ENCODE measurements around the gene ME2.

The ME2 gene

DNA sequence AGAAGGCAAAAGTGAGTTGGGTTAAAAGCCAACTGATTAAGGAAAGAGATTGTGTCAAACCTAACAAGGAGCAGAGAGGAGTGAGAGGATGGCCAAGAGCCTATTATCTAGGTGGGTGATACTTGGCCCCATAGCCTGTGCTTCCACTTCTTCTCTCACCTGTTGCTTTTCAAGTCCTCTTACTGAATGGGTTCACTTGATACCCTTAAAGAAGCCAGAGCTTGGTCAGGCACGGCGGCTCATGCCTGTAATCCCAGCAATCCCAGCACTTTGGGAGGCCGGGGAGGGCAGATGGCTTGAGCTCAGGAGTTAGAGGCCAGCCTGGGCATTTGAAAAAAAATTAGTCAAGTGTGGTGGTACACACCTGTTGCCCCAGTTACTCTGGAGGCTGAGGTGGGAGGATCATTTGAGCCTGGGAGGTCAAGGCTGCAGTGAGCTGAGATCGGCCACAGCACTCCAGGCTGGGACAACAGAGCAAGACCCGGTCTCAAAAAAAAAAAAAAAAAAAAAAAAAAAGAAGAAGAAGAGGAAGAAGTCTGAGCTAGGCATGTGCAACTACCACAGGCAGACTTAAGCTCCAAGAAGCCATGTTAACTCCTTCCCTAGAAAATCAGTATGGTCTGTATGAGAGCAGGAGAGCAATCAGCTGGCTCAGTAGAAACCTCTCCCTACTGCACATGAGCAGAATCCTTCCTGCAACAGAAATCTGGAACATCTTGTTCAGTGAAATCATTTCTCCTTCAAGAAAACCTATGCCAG, 28.4 kb upstream of the ME2 start:
- TF ChIP-seq GATA3 (IDR thresholded peaks at IDR 0.05; ENCODE audit: low read depth, low read length) (no peak), GATA2 (IDR thresholded peaks at IDR 0.05; ENCODE audit: low read depth, low read length) (no peak)

DNA sequence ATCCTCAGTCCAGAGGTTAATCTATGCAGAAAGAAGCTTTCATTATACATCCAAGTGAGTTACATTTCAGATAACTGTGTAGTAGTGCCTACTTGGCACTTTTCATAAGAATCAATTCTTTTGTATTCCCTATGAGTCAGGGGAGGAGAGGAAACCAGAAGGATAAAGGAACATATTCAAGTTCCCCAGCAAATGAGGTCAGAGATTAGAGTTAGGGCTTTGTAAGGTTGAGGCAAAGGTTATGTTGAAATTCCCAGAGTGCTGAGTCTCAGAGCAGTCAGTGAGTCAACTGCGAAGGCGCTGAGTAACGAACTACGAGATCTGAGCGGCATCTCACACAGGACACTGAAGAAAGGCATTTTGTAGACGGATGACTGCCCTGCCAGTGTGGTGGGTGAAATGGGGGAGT, 25.1 kb upstream of the ME2 start:
- no peak for TF ChIP-seq GATA3 (IDR thresholded peaks at IDR 0.05; ENCODE audit: low read depth, low read length)

DNA sequence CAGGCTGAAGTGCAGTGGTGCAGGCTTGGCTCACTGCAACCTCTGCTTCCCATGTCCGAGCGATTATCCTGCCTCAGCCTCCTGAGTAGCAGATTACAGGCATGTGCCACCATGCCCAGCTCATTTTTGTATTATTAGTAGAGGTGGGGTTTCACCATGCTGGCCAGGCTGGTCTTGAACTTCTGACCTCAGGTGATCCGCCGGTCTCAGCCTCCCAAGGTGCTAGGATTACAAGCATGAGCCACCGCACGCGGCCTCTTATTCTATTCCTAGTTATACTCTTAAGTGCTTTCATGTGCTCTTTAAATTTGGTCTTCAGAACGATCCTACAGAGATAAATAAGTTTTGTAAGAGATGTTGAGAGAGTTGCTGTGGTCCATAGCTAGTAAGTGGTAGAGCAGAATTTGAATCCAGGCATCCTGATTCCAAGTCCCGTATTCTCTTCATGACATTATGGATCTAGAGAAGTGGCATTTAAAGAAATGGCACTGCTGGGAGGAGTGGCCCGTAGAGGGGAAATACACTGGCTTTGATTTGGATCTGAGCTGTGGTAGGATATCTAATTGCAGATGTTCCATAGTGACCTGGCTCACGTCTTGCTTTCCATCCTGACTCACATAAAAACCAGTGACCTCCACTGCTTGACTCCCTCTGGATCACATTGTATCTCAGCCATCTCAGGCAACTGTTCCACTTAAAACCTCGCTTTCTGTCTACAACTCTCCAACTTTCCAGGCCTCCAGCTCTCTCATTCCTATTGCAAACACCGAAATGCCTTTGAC, 22.8 kb upstream of the ME2 start:
- TF ChIP-seq GATA3 (IDR thresholded peaks at IDR 0.05; ENCODE audit: low read depth, low read length) = no peak
- no peak for TF ChIP-seq GATA2 (IDR thresholded peaks at IDR 0.05; ENCODE audit: low read depth, low read length)

DNA sequence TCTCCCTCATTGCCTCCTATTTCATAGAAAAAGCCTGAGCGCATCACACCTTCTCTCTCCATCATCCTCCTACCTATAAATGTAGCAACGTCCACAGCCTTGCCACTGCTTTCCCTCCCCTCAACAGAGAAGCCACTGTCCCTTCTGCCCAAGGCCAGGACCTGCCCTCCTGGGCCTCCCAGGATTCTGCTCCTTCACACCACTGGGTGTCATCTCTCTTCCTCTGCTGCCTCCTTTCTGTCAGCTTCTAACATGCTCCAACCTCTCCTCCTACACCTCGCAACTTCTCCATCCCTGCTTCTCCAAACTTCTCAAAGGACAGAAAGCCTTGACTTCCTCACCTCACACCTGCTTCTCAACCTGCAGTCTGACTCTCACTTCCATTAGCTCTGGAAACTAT, 21.2 kb upstream of the ME2 start:
- TF ChIP-seq GATA2 (IDR thresholded peaks at IDR 0.05; ENCODE audit: low read depth, low read length) (no peak), GATA3 (IDR thresholded peaks at IDR 0.05; ENCODE audit: low read depth, low read length) (no peak)

DNA sequence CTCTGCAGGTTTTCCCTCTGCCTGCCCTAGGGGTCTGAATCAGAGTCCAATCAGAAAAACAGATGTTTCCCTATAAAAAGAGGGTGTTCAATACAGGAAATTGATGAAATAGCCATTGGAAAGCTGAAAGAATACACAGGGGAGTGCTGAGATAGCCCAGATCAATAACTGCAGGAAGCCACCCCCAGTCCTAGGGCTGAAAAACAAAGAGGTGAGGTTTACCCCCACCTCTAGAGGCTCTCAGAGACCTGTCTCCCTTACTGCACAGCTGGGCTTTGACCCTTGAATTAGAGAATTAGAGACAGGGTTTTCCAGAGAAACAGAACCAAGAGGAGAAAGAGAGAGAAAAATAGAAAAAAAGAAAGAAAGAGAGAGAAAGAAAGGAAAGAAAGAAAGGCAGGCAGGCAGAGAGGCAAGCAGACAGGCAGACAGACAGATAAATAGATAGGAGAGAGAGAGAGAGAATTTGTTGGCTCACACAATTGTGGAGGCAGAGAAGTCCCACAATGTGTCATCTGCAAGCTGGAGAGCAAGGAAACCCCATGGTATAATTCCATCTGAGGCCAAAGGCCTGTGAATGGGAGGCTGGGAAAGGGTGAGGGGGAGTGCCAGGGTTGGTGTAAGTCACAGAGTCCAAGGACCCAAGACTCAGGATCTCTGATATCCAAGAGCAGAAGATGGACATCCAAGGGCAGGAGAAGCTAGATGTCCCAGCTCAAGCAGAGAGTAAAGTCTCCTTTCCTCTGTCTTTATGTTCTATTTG, 18.9 kb upstream of the ME2 start:
- TF ChIP-seq GATA2 (IDR thresholded peaks at IDR 0.05; ENCODE audit: low read depth, low read length) (no peak), GATA3 (IDR thresholded peaks at IDR 0.05; ENCODE audit: low read depth, low read length) (no peak)

DNA sequence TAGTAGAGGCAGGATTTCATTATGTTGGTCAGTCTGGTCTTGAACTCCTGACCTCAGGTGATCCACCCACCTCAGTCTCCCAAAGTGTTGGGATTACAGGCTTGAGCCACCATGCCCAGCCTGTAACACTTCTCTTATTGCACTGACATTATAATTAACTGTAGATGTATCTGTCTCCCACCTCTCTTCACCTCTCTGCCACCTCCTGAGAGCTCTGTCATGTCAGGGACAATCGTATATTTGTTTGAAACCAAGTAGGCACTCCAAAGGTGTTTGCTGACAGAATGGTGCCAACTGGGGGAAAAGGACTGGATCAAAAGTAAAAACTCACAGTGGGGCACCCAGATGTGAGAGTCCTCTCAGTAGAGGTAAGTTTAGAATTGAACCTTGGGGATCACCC, 17.3 kb upstream of the ME2 start:
- TF ChIP-seq GATA3 (IDR thresholded peaks at IDR 0.05; ENCODE audit: low read depth, low read length) (no peak), GATA2 (IDR thresholded peaks at IDR 0.05; ENCODE audit: low read depth, low read length) (no peak)

DNA sequence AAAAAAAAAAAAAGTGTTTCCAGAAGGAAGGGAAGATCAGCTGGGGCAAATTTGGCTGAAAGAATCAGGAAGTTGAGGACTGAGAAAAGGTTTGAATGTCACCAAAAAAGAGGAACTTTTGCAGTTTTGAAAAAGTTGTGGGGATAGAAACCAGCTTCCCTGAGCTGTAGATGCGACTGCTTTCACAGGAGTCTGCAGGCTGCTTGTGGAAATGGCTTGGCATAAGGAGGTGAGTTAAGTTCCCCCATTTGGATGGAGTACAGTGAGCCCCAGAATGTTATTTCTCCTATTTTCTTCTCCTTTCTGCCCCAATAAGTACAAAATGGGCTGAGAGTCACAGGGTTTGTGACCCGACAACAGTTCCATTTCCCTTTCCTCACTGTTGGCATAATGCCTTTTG, 16.5 kb upstream of the ME2 start:
- TF ChIP-seq GATA3 (IDR thresholded peaks at IDR 0.05; ENCODE audit: low read depth, low read length) (no peak), GATA2 (IDR thresholded peaks at IDR 0.05; ENCODE audit: low read depth, low read length) (no peak)

DNA sequence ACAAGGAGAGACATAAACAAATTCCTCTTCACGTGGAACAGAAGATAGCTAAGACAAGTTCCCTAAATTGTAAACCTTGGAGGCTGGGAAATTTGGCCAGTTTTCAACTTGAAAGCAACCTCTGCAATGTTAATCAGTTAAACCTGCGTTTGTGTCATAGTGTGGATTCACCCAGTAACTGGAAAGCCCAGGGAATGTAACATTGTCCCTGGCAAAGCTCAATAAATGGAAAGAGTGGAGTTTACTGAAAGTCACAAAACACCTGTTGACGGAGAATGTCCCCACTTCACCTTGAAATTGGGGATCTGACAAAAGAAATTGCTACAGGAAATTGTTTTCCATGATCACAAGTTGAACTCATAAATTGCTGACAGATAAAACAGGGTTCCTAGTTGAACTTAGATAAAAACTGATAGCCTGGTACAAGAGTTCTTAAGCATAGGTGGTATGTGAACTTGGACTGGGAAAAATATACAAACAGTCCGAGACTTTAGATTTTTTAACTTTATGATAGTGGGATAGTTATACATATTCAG, 15.0 kb upstream of the ME2 start:
- no peak for TF ChIP-seq GATA3 (IDR thresholded peaks at IDR 0.05; ENCODE audit: low read depth, low read length)
- no peak for TF ChIP-seq GATA2 (IDR thresholded peaks at IDR 0.05; ENCODE audit: low read depth, low read length)

DNA sequence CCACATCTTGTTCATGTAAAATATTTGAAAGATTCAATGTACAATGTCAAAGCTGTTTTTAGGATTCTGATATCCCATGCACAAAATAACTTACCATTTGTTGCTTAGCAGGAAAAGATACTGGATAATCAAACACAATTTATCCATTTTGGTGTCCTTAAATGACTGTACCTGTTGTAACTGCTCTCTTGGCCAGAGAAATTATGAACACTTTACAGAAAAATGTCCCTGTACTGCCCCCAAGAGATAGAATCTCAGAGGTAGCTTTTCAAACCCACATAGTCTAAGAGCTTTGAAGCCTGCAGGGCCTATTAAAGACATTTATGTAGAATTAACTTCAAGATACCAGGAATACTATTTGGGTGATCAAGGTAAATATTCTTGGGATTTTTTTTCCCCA, 12.2 kb upstream of the ME2 start:
- TF ChIP-seq GATA3 (IDR thresholded peaks at IDR 0.05; ENCODE audit: low read depth, low read length) (no peak), GATA2 (IDR thresholded peaks at IDR 0.05; ENCODE audit: low read depth, low read length) (no peak)

DNA sequence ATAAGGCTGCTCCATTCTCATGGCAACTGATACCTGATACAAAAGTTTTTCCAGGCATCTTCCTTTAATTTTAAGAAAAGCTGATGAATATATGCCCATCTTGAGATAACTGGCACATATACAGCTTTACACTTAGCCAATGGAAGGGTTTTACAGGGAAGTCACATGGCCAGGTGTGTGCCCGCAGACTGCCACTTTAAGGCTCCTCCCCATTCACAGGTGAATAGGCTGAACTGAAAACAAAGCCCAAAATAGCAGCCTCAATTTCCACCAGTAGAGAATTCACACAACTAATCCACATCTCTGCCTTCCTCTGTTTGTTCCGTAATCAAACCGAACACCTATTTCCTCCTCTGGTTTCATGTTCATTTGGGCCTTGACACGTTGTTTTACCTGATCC, 9.8 kb upstream of the ME2 start:
- TF ChIP-seq GATA3 (IDR thresholded peaks at IDR 0.05; ENCODE audit: low read depth, low read length) (no peak), GATA2 (IDR thresholded peaks at IDR 0.05; ENCODE audit: low read depth, low read length) (no peak)

DNA sequence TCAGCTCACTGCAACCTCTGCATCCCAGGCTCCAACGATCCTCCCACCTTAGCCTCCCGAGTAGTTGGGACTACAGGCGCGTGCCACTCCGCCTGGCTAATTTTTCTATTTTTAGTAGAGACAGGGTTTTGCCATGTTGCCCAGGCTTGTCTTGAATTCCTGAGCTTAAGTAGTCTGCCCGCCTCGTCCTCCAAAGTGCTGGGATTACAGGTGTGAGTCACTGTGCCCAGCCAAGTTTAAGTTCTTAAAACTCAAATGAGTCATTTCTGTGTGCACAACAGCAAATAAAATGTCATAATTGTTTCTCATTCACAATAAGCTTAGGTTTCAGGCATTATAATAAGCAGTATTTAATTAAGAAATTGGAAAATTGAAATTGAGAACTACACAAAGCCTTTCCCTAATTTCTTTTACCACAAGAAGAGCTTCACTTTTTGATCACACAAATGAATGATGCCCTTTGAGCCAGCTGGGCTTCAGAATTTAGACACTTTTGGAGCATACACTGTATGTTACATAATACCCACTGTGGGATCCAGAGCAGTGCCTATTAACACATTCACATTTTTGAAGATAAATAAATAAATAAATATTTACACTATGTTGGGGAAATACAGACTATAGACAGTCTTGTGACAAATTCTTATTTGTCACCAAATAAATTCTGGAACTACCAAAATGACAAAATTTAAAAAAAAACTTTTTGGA, 8.6 kb upstream of the ME2 start:
- TF ChIP-seq GATA2 (IDR thresholded peaks at IDR 0.05; ENCODE audit: low read depth, low read length) (no peak), GATA3 (IDR thresholded peaks at IDR 0.05; ENCODE audit: low read depth, low read length) (no peak)

DNA sequence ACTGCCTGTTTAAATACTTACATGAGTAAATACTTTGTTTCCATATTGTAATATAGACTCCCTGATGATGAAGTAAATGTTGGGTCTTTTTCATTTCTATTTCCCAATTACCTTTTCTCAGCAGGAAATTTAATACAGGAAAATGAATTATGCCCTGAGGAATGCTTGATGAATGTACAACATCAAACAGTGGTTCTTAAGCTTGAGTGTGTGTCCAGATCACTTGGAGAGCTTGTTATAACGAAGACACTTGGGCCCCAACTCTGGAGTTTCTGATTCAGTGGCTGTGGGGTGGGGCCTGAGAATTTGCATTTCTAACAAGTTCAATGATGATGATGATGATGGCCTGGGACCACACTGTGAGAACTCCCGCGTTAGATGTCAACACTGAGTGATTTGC, 7.1 kb upstream of the ME2 start:
- TF ChIP-seq GATA3 (IDR thresholded peaks at IDR 0.05; ENCODE audit: low read depth, low read length) (no peak), GATA2 (IDR thresholded peaks at IDR 0.05; ENCODE audit: low read depth, low read length) (no peak)

DNA sequence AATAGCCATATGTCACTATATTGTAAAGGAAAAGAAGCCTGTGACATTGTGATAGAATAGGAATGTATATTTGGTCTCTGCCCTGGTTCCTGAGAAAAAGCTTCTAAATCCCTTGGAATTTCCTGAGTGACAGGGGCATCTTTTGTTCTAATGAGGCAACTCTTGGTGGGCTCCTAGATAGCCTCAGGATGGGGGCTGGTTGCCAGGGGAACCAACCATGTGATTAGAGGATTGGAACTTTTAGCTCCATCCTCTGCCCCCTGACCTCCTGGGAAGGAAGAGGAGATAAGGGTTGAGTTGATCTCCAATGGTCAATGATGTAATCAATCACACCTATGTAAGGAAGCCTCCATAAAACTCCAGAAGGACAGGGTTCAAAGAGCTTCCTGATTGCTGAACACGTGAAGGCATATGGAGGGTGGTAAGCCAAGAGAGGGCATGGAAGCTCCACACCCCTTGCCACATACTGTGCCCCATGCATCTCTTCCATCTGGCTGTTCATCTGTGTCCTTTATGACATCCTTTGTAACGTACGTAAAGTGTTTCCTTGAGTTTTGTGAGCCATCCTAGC, 2.9 kb upstream of the ME2 start:
- no peak for TF ChIP-seq GATA3 (IDR thresholded peaks at IDR 0.05; ENCODE audit: low read depth, low read length)
- no peak for TF ChIP-seq GATA2 (IDR thresholded peaks at IDR 0.05; ENCODE audit: low read depth, low read length)

Data from SH-SY5Y (cell line).